Esophagus muscularis mucosa (tissue), 4 donors: ENCODE results near the gene TCF3. TPM values are rescaled to one million over a fixed set of nuclear protein-coding genes. Genes with fewer than 3 reads are reported as not detected.
A peak's percentile ranks its signal among the peaks of the same experiment; 100 is the strongest.

Experiments
- DNase-seq: peaks from one replicate; pipeline ENCODE4 v3.0.0-alpha.2; 2017; ENCODE audit errors: extremely low spot score
- H3K27ac ChIP-seq, 4 donors: fragments of 200-600 bp; sonication (generic); replicated peaks in 1 of 4; 1 replicate in 3 of 4; 2 replicates in 1 of 4; pipeline ENCODE4 v1.5.1; 2016 to 2019; ENCODE audit warnings: mild to moderate bottlenecking in 1 of 4
- H3K27me3 ChIP-seq, 4 donors: fragments of 200-600 bp; sonication (generic); one replicate each; pipeline versions ENCODE4 v1.5.1 to v1.6.0; 2016 to 2019
- H3K36me3 ChIP-seq, 4 donors: fragments of 200-600 bp; sonication (generic); one replicate each; pipeline ENCODE4 v1.5.1; 2016 to 2019
- H3K4me1 ChIP-seq, 4 donors: fragments of 200-600 bp; sonication (generic); one replicate each; pipeline ENCODE4 v1.5.1; 2016 to 2019
- H3K4me3 ChIP-seq, 4 donors: fragments of 200-600 bp; sonication (generic); 1 replicate in 2 of 4; 2 replicates in 2 of 4; pipeline ENCODE4 v1.5.1; 2016 to 2019; ENCODE audit warnings: mild to moderate bottlenecking in 4 of 4, moderate library complexity in 1 of 4
- H3K9me3 ChIP-seq, 4 donors: fragments of 200-600 bp; sonication (generic); 1 replicate in 3 of 4; 2 replicates in 1 of 4; pipeline ENCODE4 v1.5.1; 2016 to 2019
- EP300 ChIP-seq: sonication (generic); formaldehyde crosslinking; IDR thresholded peaks from one replicate; pipeline ENCODE4 v1.6.1; 2017; ENCODE audit warnings: antibody characterized with exemption
- POLR2A ChIP-seq: fragments of 450-650 bp; IDR thresholded peaks from one replicate; pipeline ENCODE4 v1.6.1; 2017; ENCODE audit warnings: antibody characterized with exemption, moderate library complexity, mild to moderate bottlenecking, low read depth
- POLR2AphosphoS5 ChIP-seq, 2 donors: sonication (generic); formaldehyde crosslinking; IDR thresholded peaks; one replicate each; pipeline ENCODE4 v1.6.1; 2017; ENCODE audit warnings: antibody characterized with exemption in 2 of 2
- WGBS: methylation state at CpG from one replicate; pipeline ENCODE4 v1.1.5; 2018; 5-methylcytosine and 5-hydroxymethylcytosine counted together
- intact Hi-C: fragments of 100-400 bp; cut with DNase I; formaldehyde crosslinking; loops from one replicate; pipeline ENCODE4 v1.15.1; 2023
- total RNA-seq, 4 donors: library from RNA; depleted of rRNA; stranded (reverse); fragments of >200 nt; gene quantifications; one replicate each; pipeline versions ENCODE4 v1.1.0 to v1.2.1, GENCODE V29; 2016
- TF ChIP-seq, protein P1 (sequence below), 3 experiments: fragments of 200-600 bp in 2 of 3; fragments of 450-650 bp in 1 of 3; sonication (generic) in 2 of 3; IDR thresholded peaks; one replicate each; pipeline ENCODE4 v1.5.1; 2017 to 2019; ENCODE audit warnings: antibody characterized with exemption in 3 of 3, mild to moderate bottlenecking in 2 of 3, moderate library complexity in 1 of 3

TCF3 gene
- total RNA-seq, 4 donors from 2014 or later, result 32.0 to 53.6 (median 46.5) TPM

DNA sequence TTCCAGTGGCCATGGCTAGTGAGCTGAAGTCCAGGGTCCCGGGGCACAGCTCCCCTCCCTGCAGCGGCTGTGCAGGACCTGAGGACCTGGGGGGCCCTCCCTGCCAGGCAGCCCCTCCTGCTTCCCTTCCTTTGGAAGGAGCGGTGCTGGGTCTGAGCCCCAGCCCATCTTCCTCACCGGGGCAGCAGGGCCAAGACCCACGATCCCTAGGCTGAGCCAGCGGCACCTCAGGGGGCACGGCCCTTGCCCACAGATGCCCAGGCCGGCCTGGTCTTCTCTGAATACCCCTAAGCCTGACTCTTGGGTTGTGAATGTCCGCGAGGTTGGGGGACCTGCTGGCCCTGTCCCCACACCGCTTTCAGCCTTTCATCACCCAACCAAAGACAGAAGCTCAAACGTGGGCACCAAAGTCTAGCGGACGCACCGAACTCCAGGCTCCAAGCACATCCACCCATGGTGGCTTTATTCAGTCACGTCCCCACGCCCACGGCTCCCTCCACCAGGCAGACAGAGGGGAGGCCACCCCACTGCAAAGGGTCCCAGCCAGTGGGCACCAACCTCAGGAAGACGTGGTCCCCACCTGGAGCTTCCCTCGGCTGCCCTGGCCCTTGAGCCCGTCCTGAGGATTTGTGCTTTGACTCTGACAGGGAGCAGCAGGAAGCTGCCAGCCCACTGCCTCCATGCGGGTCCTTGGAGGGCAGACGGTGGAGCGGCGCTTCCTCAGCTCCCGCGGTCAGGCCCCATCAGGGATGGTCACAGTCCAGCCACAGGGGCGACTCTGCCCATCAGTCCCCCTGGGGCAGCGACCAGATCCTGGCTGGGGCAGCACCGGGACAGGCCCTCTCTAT is 75.9 kb downstream of the TCF3 start:
- no peaks in the 10 kb centered on the region for H3K27me3 ChIP-seq
- intact Hi-C loops, result no loop called here
- H3K9me3 ChIP-seq, result no peaks in the 10 kb centered on the region
- no peak overlapping the region for H3K4me3 ChIP-seq
- peaks cover 27 to 54% (median 52%) of the 10 kb centered on the region in 4 donors for H3K36me3 ChIP-seq
- TF ChIP-seq POLR2AphosphoS5 (IDR thresholded peaks at IDR 0.05) (no peak), POLR2A (no peak), EP300 (no peak)
- TF ChIP-seq, protein P1, sequence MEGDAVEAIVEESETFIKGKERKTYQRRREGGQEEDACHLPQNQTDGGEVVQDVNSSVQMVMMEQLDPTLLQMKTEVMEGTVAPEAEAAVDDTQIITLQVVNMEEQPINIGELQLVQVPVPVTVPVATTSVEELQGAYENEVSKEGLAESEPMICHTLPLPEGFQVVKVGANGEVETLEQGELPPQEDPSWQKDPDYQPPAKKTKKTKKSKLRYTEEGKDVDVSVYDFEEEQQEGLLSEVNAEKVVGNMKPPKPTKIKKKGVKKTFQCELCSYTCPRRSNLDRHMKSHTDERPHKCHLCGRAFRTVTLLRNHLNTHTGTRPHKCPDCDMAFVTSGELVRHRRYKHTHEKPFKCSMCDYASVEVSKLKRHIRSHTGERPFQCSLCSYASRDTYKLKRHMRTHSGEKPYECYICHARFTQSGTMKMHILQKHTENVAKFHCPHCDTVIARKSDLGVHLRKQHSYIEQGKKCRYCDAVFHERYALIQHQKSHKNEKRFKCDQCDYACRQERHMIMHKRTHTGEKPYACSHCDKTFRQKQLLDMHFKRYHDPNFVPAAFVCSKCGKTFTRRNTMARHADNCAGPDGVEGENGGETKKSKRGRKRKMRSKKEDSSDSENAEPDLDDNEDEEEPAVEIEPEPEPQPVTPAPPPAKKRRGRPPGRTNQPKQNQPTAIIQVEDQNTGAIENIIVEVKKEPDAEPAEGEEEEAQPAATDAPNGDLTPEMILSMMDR (IDR thresholded peaks at IDR 0.05), result no peak
- H3K4me1 ChIP-seq, result peaks cover 0 to 10% (median 0%) of the 10 kb centered on the region in 4 donors
- DNase-seq, result no peak
- H3K27ac ChIP-seq, result peak overlapping the region in 1 of 4 donors; percentile 18
- 88% methylated on average over 21 of the region's 30 CpGs for WGBS

DNA sequence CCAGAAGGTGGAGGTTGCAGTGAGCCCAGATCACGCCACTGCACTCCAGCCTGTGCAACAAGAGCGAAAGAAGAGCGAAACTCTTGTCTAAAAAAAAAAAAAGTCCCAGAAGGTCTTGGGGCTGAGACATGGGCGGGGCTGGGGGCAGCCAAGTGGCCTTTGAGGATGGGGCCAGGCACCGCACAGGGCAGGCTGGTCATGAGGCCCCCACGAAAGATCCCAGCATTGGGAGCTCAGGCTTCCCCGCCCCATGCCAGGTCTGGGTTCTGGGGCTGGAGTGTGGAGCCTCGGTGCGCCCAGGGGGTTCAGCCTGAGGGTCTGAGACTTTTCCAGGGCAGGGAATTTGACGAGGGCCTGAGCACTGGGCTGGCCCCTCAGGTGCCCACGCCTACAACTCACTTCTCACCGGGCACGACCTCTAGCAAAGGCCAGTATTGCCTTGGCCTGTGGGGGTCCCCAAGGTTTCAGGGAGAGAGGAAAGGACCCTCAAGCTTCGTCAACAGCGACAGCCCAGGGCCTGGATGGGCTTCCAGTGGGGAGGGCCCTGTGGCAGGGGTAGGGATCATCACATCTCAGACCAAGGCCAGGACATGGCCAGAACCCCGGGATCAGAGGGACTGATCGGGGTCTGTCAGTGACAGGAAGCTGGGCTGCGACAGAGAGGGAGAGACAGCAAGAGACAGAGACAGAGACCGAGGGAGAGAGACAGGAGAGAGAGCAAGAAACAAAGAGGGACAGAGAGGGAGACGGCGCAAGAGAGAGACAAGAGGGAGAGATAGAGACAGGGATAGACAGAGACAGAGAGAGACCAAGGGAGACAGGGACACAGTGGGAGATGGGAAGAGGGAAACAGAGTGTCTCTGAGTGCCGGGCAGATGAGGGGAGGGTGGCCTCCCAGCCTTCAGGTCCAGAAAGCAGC is 76.8 kb downstream of the TCF3 start:
- no peaks in the 10 kb centered on the region for H3K27me3 ChIP-seq
- intact Hi-C loops, result no loop called here
- no peak overlapping the region for H3K4me3 ChIP-seq
- H3K27ac ChIP-seq, result no peak overlapping the region
- H3K4me1 ChIP-seq, result peaks cover 0 to 10% (median 0%) of the 10 kb centered on the region in 4 donors
- 87% methylated on average over 15 of the region's 22 CpGs for WGBS
- H3K36me3 ChIP-seq, result peaks cover 18 to 45% (median 43%) of the 10 kb centered on the region in 4 donors
- no peak for DNase-seq
- TF ChIP-seq EP300 (no peak), POLR2AphosphoS5 (IDR thresholded peaks at IDR 0.05) (no peak)
- TF ChIP-seq, protein P1 (IDR thresholded peaks at IDR 0.05), result no peak
- no peaks in the 10 kb centered on the region for H3K9me3 ChIP-seq

DNA sequence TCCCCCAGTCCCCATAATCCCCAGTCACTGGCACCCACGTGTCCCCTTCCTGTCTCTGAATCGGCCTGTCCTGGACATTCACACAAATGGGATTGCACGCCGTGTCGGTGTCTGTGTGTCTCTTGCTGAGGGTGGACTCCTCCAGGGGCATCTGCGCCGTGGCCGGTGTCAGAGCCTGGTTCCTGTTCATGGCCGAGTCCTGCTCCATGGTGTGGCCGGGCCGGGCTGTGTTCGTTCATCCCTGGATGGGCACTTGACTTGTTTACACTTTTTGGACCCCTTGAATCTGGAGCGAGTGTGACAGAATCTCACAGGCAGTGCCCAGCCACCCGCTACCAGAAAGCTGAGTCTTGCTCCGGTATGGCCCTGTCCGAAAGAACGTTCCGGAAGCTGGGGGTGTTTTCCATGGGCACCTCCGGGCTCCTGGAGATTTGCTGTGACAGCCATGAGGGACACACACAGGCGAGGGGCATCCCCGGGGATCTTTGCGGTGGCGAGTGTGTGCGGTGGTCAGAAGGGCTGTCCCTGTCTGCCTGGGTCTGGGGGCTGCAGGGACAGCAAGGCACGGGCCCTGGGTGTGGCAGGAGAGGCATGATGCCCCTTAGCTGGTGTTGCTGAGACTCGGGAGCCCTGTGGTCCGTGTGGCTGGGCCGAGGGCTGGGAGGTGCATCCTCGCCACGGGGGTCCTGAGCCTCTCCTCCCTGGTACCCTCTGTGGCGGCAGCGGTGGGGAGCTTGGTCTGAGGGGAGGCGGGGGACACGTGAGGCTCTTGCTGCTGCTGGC is 77.9 kb downstream of the TCF3 start:
- peaks cover 10 to 34% (median 33%) of the 10 kb centered on the region in 4 donors for H3K36me3 ChIP-seq
- no peak overlapping the region for H3K27ac ChIP-seq
- DNase-seq, result no peak
- no peaks in the 10 kb centered on the region for H3K27me3 ChIP-seq
- H3K9me3 ChIP-seq, result no peaks in the 10 kb centered on the region
- H3K4me1 ChIP-seq, result peaks cover 0 to 10% (median 0%) of the 10 kb centered on the region in 4 donors
- TF ChIP-seq POLR2A, result no peak
- no peak overlapping the region for H3K4me3 ChIP-seq
- intact Hi-C loops, result no loop called here
- WGBS, result 84% methylated on average over 21 of the region's 34 CpGs

DNA sequence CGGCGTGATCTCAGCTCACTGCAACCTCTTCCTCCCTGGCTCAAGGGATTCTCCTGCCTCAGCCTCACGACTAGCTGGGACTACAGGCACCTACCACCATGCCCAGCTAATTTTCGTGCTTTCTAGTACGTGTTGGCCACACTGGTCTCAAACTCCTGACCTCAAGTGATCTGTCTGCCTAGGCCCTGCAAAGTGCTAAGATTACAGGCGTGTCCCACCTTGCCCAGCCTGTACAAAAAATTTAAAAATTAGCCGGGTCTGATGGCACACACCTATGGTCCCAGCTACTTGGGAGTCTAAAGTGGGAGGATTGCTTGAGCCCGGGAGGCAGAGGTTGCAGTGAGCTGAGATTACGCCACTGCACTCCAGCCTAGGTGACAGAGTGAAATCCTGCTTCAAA is 79.6 kb downstream of the TCF3 start:
- intact Hi-C loops, result no loop called here
- Histone ChIP-seq H3K36me3 (peaks cover 5 to 18% (median 17%) of the 10 kb centered on the region in 4 donors), H3K4me3 (no peak overlapping the region), H3K9me3 (no peaks in the 10 kb centered on the region), H3K27ac (no peak overlapping the region), H3K27me3 (no peaks in the 10 kb centered on the region), H3K4me1 (peaks cover 5 to 20% (median 7%) of the 10 kb centered on the region in 4 donors)
- no peak for DNase-seq
- WGBS, result 80% methylated on average over 9 of the region's 9 CpGs
- TF ChIP-seq EP300, result no peak
- TF ChIP-seq, protein P1 (IDR thresholded peaks at IDR 0.05), result no peak
- no peak for TF ChIP-seq POLR2A
- TF ChIP-seq POLR2AphosphoS5 (IDR thresholded peaks at IDR 0.05), result no peak
